ENCODE measurements around the gene FMN2.

Gene FMN2

DNA sequence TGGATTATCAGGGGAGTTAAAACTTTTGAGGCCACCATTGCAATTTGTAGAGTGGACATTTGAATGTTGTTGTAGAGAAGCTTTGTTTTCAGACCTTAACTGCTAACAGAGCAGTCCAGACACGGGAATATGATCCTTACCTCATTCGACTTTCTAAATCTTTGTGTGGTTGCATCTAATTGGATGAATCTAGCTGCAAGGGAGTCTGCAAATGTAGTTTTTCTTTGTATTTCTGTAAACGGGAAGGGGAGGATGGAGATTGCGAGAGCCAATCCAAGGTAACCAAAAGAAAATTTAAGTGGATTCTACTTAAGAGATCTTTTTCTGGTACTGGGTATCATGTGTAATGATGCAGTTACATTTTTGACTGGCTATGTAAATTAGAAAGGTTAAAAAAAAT is 110.2 kb downstream of the FMN2 start:
- no peak for DNase-seq

DNA sequence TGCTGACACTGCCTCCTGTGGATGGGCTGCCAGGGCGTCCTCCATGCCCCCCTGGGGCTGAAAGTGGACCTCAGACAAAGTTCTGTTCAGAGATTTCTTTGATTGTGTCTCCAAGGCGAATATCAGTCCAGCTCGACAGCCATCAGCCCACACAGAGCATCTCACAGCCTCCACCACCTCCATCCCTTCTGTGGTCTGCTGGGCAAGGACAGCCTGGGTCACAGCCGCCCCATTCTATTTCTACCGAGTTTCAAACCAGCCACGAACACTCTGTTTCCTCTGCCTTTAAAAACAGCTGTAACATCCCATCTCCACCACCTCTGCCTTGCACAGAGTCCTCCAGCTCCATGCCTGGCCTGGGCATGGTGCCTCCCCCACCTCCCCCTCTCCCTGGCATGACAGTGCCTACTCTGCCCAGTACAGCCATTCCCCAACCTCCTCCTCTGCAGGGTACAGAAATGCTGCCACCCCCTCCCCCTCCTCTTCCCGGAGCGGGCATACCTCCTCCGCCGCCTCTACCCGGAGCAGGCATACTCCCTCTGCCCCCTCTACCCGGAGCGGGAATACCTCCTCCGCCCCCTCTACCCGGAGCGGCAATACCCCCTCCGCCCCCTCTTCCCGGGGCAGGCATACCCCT is 115.5 kb downstream of the FMN2 start:
- no peak for DNase-seq

DNA sequence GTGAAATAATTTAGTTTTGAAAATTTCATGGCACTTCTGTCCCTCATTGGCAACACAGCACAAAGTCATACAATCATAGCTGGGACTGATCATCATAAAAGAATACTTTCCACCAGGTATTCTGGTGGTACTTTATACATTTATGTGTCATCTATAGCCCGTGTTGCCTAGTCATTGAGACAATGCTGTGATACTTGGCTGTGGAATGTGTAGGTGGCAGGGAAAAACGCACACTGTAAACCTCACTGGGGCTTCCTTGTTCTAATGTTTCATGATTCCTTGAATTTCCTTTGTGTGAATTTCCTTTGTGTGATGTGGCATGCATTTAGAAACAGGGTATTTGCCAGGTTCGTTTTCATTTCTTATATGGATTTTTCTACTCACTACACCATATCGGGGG is 118.3 kb downstream of the FMN2 start:
- no peak for DNase-seq

DNA sequence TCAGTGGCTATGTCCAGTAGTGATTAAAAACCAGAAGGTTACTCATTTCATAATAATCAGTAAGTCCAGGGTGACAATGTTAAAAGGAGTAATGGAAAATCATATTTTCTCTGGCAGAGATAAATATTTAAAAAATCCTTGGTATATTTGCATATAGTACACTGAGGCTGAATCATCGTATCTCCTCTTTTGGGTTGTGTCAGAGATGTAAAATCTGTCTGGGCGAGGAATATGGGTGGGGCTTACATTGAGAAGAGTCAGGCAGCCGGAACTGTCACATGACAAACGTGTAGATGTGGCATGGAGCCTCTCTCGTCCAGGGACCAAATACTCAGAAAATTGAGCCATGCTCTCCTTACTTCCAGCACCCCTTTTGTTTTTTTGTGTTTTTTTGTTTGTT is 120.9 kb downstream of the FMN2 start:
- DNase-seq, result no peak

DNA sequence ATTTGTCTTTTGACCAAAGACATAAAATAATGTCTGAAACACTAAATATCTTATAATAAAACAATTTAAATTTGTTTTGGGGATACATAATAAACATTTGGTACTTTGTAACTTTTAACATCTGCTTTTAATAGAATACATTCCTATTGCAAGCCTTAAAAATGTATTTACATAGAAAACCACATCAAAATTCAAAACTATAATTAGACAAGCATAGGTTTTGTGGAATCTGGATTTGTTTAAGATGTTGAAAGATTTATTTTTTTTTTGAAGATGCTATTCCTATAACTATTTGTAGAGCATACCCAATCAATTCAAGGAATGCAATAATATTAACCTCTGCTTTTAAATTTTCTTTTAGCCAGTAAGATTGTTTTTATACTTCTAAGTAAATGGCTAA is 125.7 kb downstream of the FMN2 start:
- no peak for DNase-seq

DNA sequence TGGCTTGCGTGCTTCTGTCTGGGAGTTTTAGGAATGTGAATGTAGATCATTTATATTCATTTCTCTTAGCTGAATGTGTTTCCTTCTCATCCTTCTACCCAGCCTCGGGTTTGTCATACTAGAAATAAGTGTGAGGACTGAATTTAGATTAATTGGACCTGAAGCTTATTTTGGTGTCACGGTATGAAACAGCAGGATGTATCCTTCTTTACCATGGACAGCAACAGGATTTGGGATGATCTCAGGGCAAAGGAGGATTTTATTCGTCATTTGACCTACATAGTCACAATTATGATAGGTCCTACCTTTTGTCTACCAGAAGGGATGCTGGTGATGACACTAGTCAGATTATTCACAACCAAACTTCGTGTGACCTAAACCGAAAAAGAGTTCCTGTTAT is 127.4 kb downstream of the FMN2 start:
- DNase-seq, result no peak

DNA sequence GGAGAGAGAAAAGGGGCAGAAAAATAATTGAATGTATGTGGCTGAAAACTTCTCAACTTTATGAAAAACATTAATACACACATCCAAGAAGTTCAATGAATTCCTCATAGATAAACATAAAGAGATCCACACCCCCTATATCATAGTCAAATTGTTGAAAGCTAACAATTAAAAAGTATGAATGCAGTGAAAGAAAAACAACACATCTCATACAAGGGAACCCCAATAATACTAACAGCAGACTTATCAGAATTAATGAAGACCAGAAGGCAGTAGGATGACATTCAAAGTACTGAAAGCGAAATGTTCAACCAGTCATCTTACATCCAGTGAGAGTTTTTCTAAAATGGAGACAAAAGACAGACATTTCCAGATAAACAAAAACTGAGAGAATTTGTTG is 134.4 kb downstream of the FMN2 start:
- no peak for DNase-seq

DNA sequence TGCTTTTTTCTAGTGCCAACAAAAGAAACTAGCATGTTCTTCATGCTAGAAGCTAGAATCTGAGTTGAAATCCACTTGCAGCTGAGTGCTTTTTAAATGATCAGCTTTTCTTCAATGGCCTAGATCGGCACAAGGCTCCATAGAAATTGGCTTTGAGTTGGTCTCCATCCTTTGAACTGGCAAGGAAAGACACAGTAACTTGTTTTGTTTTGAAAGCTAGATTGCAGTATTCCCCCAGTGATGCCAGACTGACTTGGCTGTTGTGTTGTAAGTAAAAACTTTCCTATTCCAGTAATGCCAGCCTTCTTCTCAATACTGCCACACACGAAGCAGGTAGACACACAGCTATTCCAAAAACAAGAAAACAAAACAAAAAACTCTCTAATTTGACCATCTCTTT is 139.1 kb downstream of the FMN2 start:
- no peak for DNase-seq

DNA sequence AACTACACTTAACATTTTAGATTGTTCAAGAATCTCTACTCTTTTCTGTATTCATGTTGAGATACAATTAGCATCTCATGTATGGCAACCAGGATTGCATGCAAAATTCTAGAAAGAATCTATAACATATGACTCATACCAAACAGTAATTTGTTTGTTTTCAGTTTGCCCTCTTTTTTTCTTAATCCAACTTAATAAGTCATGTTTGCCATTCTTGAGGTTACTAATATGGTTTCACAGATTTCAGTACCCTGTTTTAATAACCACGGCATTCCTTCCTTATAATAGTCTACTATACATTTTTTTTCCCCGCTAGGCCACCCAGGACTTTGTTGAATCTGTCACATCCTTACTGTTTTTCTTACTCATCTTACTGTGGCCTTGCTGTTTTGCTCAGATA is 140.8 kb downstream of the FMN2 start:
- no peak for DNase-seq

DNA sequence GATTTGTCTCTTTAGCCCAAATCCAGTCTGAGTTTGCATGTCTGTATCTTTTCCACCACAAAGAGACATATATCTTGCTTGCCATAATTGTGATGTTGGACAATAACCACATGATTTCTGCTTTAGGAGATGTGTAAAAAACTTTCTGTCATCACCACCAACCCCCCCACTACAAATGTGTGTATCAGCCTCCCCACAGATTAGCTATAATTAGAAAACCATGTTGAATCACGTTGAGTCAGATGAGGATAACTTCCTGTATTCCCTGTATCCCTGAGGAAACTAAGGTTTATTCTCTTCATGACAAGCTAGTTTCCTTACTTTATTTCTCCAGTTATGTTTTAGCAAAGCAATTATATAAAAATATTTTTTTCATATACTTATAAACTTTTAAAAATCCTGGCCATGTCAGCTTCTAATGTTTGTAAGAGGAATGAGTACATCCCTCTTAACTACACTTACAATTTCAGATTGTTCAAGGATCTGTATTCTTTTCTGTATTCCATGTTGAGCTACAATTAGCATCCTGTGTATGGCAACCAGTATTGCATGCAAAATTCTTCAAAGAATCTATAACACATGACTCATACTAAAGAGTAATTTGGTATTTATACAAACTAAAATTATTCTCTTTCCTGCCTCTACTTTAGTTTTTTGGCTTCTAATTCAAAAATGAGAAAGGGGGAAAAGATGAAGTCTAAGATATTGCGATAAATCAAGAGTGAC is 143.0 kb downstream of the FMN2 start:
- no peak for DNase-seq

DNA sequence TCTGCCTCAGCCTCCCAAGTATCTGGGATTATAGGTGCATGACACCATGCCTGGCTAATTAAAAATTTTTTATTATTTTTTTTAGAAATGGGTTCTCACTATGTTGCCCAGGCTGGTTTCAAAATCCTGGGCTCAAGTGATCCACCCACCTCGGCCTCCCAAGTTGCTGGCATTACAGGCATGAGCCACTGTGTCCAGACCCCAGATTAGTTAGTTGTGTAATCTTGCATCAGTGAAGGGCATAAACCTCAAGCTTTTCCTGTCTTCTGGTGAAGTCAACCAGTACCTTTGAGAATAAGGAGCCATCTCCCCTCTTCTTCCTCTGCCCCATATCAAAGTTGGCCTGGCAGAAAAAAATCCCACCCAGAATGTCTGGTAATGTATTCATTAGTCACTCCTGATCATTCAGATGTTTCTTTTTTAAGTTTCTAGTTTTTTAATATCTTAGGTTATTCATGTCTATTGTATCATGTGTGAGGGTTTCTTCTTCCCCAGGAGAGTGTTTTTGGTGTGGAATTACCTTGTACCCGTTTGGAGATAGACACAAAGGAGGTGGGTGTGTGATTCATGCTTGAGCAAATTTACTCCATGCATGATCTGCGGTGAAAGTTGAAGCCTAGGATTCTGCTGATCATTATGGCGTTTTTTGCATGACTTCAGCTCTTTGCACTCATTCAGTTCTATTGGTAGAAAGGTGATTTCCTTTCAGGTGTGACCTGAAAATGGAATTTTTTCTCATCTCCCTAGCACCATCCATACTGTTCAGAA is 144.0 kb downstream of the FMN2 start:
- DNase-seq, result no peak

DNA sequence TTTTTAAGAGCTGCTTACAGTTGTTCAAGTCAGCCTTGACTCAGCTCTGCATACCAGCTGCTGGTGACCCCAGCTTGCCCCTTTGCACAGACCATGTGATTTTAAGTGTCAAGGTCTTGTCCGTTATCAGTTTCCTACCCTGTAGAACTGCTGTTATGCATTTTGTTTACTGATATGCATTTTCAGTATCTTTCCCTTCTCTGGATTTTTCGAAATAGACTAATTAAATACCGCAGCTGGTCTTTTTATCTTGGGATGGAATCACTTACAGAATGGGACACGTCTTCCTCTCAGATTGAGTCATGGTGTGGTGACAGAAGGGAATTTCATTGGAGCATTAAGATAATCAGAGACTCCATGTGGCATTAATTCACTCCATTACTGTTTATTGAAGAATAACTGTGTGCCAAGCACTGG is 145.6 kb downstream of the FMN2 start:
- no peak for DNase-seq

DNA sequence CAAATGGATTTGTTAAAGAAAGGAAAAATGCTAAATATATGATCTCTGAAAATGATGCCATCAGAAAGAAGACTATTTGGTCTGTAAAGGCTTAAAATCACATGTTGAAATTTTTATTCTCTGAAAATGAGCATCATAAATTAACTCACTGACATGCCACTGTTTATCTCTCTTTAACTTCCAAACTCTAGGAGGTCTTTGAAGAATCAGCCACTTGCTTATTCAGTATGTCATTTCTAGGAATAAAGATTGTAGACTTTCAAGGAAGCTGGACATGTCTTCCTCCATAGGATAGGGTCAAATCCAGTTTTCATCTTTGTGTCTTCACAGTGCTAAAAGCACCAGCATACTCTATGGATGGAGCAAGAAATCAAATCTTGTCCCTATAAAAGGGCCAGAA is 147.6 kb downstream of the FMN2 start:
- no peak for DNase-seq

DNA sequence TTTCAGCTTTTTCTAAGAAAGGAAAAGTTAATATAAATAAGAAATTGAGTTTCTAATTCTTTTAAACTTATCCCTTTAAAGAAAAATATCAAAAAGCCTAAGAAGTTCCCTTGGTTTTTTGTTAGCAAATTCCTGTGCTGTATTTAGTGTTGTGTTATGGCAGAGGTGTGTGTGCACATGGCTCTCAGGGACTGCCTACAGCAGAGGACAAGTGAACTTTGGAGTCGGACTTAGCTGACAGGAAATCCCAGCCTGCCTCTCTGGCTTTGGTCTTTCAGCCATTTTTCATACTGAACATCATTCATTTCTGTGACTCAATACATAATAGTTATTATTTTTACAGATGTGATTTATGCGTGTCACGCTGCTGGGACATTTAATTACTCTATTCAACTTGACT is 149.6 kb downstream of the FMN2 start:
- no peak for DNase-seq

DNA sequence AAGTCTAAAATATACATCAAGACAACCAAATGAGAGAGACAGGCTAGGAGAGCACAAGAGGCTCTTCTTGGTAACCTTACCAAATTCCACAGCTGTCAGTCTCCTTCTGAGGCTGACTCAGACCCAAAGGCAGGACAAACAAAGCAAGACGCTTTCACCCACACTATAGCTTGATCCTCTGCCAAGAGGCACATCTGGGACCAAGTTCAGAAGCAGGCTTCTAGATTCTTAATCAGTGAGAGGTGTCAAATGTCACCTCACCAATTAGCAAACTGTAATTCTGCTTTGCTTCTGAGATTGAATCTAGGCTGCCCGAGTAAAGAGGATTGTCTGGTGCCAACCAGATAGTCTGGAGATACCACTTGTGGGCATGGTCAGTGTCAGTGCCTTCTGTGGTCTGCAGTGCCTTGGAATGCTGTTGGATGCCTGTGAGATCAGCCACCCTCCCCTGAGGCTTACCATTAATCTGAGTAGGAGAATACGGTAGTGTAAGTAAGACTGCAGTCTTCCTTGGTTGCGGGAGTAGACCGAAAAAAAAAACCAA is 151.0 kb downstream of the FMN2 start:
- DNase-seq, result no peak

DNA sequence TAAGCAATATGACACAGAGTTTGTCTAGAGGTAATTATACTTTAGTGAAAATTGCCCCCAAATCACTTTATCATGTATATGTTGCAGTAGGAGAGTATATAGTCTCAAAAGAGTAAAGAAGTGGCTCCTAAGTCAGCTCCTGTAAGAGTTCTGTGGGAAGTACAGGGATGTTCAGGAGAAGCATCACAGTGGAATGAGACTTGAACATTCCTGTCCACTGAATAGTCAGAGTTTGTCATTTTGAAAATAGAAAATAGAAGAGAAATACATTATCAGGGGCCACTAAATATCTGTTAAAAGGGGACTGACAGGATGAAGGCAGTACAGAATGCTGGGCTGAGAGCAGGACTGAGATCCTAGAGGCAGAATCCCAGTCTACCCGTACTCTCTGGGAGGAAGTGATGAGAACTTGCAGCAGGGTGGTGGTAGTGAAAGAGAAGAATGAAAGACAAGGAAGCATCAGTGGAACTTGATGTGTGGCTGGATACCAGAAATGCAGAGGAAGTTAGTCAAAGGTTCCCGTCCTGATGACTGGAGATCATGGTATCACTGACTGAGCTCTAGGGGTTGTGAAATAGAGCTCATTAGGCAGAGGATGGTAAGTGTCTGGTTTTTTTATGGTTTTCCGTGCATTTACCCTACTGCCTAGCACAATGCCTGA is 153.4 kb downstream of the FMN2 start:
- no peak for DNase-seq

DNA sequence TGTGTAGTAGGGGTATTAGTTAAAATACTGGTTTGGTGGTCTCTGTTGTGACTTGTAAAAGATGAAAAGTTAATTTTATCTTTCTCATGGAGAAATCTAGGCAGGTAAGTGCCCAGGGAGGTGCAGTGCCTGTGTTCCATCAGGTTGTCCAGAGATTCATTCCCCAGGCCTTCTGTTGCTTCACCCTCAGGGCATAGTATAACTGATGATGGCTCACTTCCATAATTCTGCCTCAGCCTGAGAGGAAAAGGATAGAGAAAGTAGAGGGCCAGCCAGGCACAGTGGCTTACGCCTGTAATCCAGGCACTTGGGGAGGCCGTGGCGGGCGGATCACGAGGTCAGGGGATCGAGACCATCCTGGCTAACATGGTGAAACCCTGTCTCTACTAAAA is 153.9 kb downstream of the FMN2 start:
- DNase-seq, result no peak

DNA sequence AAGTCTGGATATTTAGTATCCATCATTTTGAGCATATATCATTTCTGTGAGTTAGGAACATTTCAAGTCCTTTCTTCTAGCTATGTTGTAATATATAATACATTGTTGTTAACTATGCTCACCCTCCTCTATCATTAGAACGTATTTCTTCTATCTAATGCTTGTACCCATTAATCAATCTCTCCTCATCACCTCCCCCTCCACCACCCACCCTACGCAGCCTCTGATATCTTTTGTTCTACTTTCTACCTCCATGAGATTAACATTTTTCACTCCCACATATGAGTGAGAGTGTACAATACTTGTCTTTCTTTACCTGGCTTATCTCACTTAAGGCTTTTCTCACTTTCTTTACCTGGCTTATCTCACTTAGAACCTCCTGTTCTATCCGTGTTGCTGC is 156.2 kb downstream of the FMN2 start:
- no peak for DNase-seq

DNA sequence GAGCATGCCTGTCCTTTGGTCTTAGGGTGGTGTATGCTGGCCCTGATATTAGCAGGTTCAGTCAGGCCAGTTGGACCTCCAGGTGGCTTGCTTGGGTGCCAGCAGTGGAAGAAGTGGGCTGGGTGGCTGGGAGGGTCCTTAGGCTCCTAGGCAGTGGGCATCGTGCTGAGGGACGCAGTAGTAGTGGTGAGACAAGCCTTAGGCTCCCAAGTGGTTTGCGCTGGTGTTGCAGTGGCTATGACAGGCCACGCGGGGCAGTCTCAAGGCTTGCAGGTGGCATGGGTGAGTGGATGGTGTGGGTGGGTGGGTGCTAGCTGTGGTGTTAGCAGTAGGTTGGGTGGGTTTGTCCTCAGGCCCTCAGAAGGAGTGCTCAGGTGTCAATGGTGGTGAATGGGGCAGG is 162.3 kb downstream of the FMN2 start:
- DNase-seq, result no peak

DNA sequence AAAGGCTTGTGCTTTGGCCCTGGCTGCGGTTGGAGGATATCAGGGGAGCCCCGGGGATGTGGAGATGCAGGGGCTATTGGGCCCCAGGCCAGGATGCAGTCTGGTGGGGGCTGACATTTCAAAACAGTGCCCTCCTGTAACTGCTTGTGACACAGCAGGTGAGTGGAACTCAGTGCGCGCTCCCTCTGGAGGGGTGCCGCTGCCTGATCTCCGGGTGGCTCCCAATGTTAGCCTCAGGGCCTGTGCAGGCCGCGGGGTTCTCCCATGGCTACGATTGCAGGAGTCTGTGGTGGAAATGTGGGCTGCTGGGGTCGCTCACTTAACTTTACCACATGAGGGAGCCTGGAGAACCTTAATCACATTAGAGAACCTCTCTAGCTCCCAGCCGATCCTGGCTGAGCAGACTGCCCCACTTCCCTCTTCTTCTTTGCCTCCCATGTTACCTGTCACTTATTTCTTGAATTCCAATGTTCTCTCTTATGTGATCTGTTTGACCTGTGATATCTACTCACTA is 163.2 kb downstream of the FMN2 start:
- no peak for DNase-seq

DNA sequence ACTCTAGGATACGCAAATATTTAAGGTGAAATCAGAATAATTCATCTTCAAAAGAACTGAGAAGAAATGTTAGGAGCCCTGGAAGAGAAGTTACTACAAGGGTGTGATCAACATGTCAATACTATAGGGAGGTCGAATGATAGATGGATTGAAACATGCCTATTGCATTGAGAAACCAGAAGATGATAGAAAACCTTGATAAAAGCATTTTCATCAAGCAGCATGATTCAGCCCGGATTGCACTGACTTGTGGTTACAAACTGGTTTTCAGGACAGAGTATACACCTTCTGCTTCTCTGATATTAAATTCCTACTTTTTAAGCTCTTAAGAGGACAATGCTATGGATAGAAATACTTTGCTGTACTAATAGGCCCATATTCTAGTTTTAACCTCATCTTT is 164.2 kb downstream of the FMN2 start:
- no peak for DNase-seq

DNA sequence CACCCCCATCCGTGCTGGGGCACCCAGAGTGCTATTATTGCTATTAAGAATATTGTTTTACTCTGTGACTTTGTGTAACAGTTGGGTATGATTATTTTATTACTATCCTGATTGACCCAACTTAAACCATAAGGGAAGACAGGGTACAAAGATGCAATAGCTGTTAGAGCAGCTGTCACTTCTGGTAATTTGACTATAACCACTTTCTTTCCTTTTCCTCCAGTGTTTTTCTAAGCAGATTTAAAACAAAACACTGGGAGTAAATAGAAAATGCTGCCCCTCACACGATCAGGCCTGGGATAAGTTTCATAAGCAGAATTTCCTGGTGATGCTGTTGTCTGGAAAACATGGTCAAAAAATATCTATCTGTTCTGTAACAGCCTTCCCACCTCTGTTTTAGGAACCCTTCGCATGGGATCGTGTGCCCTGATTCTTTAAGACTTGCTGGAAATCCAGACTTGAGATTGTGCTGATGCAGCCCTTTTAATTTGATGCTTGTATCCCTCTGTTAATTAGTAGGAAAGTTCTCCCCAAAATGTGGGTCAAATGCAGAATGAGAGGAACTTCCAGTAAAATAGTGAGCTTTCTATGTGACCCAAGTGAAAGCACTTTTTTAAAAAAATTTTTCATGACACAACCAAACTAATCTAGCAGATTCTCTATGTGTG is 165.3 kb downstream of the FMN2 start:
- no peak for DNase-seq

DNA sequence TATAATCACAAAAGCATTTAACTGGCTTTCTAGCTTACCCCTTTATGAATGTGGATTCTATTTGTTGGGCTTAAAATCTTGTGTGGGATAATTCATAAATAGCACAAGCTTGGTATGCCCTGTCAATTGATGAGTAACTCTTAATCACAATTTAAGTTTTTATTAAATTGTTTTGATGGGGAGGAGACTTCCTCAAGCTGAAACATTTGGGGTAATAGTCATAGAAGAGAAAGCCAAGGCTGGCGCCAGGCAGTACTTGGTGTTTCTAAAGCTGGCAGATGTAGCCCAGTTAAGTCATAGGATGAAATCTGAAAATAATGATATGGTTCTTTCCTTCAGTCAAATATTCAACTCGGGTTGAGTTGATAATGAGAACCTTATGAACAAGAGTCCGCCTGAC is 167.2 kb downstream of the FMN2 start:
- no peak for DNase-seq
